Liver (tissue), 9 donors: ENCODE measurements around the gene SDK2. TPM values are rescaled to one million over a fixed set of nuclear protein-coding genes. Genes with fewer than 3 reads are reported as not detected.

Experiments used
- DNase-seq: peaks from one replicate; pipeline ENCODE4 v3.0.0-alpha.2; 2017; ENCODE audit warnings: low spot score
- H3K27ac ChIP-seq, 2 donors: one replicate each; pipeline ENCODE4 v1.7.0; 2013; ENCODE audit warnings: inconsistent platforms in 2 of 2, low read length in 2 of 2, control low read depth in 1 of 2, low read depth in 1 of 2, mild to moderate bottlenecking in 1 of 2
- H3K27me3 ChIP-seq, 4 donors: one replicate each; pipeline versions ENCODE4 v1.6.1 to v1.7.0; 2013; ENCODE audit warnings: low read length in 3 of 4, inconsistent platforms in 1 of 4, mild to moderate bottlenecking in 1 of 4, moderate library complexity in 1 of 4; ENCODE audit not compliant: control insufficient read depth in 4 of 4, insufficient read depth in 4 of 4
- H3K36me3 ChIP-seq, 4 donors: one replicate each; pipeline versions ENCODE4 v1.6.1 to v1.7.0; 2013; ENCODE audit warnings: low read length in 3 of 4, mild to moderate bottlenecking in 3 of 4, low read depth in 1 of 4, moderate library complexity in 1 of 4; ENCODE audit not compliant: control insufficient read depth in 4 of 4, insufficient read depth in 3 of 4
- H3K4me1 ChIP-seq, 4 donors: one replicate each; pipeline versions ENCODE4 v1.6.1 to v1.7.0; 2013; ENCODE audit warnings: low read length in 3 of 4, mild to moderate bottlenecking in 3 of 4, moderate library complexity in 1 of 4; ENCODE audit not compliant: control insufficient read depth in 4 of 4, insufficient read depth in 4 of 4
- H3K4me3 ChIP-seq, 3 donors: one replicate each; pipeline versions ENCODE4 v1.6.1 to v1.7.0; 2013; ENCODE audit warnings: low read length in 3 of 3, control low read depth in 1 of 3, low read depth in 1 of 3, mild to moderate bottlenecking in 1 of 3
- H3K9ac ChIP-seq, 2 donors: one replicate each; pipeline ENCODE4 v1.7.0; 2013; ENCODE audit warnings: low read length in 2 of 2, mild to moderate bottlenecking in 2 of 2, moderate library complexity in 2 of 2, control low read depth in 1 of 2, low read depth in 1 of 2
- H3K9me3 ChIP-seq, 4 donors: one replicate each; pipeline versions ENCODE4 v1.6.1 to v1.7.0; 2013; ENCODE audit warnings: low read length in 3 of 4; ENCODE audit not compliant: control insufficient read depth in 4 of 4
- ATF3 ChIP-seq: IDR thresholded peaks from 2 replicates; pipeline ENCODE4 v1.6.1; 2016; ENCODE audit warnings: antibody characterized with exemption
- CTCF ChIP-seq: fragments of 150-350 bp; IDR thresholded peaks from 2 replicates; pipeline ENCODE4 v1.5.1; 2017; ENCODE audit warnings: improper control_type of control experiment, low read depth, low read length; ENCODE audit not compliant: missing input control
- EGR1 ChIP-seq, 2 donors: IDR thresholded peaks; 2 replicates each; pipeline ENCODE4 v1.6.1; 2016 to 2018; ENCODE audit warnings: antibody characterized with exemption in 2 of 2, low read depth in 2 of 2
- FOXA1 ChIP-seq: IDR thresholded peaks from 2 replicates; pipeline ENCODE4 v1.6.1; 2016; ENCODE audit warnings: antibody characterized with exemption
- FOXA2 ChIP-seq: IDR thresholded peaks from 2 replicates; pipeline ENCODE4 v1.6.1; 2016; ENCODE audit warnings: antibody characterized with exemption
- GABPA ChIP-seq, 2 donors: IDR thresholded peaks in 1 of 2; conservative IDR thresholded peaks in 1 of 2; 2 replicates each; pipeline ENCODE4 v1.6.1; 2016; ENCODE audit warnings: antibody characterized with exemption in 2 of 2, mild to moderate bottlenecking in 1 of 2, moderate library complexity in 1 of 2
- JUND ChIP-seq, 2 donors: IDR thresholded peaks; 2 replicates each; pipeline ENCODE4 v1.6.1; 2016; ENCODE audit warnings: antibody characterized with exemption in 2 of 2
- MAX ChIP-seq: IDR thresholded peaks from 2 replicates; pipeline ENCODE4 v1.6.1; 2016; ENCODE audit warnings: antibody characterized with exemption
- REST ChIP-seq: IDR thresholded peaks from 2 replicates; pipeline ENCODE4 v1.6.1; 2016; ENCODE audit warnings: antibody characterized with exemption, mild to moderate bottlenecking
- RXRA ChIP-seq, 2 donors: IDR thresholded peaks; 2 replicates each; pipeline ENCODE4 v1.6.1; 2017 to 2018; ENCODE audit warnings: antibody characterized with exemption in 2 of 2, mild to moderate bottlenecking in 1 of 2
- SP1 ChIP-seq: IDR thresholded peaks from 2 replicates; pipeline ENCODE4 v1.6.1; 2018; ENCODE audit warnings: antibody characterized with exemption, mild to moderate bottlenecking
- YY1 ChIP-seq: IDR thresholded peaks from 2 replicates; pipeline ENCODE4 v1.6.1; 2016; ENCODE audit warnings: antibody characterized with exemption, mild to moderate bottlenecking
- ZBTB33 ChIP-seq: IDR thresholded peaks from 2 replicates; pipeline ENCODE4 v1.6.1; 2016; ENCODE audit warnings: antibody characterized with exemption
- WGBS: extraction: QIAGEN DNeasy Blood & Tissue Kit; methylation state at CpG from one replicate; pipeline ENCODE4 v1.1.7; 2013; 5-methylcytosine and 5-hydroxymethylcytosine counted together
- polyA plus RNA-seq, 2 donors: library from polyadenylated mRNA; stranded (reverse) in 1 of 2; unstranded in 1 of 2; fragments of 200-250 nt in 1 of 2; fragments of >200 nt in 1 of 2; fragmentation: Nextera tagmentation in 1 of 2; extraction: Ambion mirVana in 1 of 2; gene quantifications; one replicate each; pipeline versions ENCODE4 v1.2.1 to v1.2.3, GENCODE V29; 2013 to 2015
- total RNA-seq, 2 donors: library from RNA; depleted of rRNA; stranded (reverse); fragments of >200 nt; gene quantifications; one replicate each; pipeline ENCODE4 v1.2.3, GENCODE V29; 2014
- donor health status: healthy.
- donor health status: healthy.
- donor health status: healthy.
- donor health status: healthy.
- donor health status: healthy.

The SDK2 gene
- total and polyA plus RNA-seq, 4 donors = 0.05 to 0.42 (median 0.10) TPM

GRCh38 chr17:73598212-73598611 lies 46.0 kb downstream of the SDK2 start:
- no peak for TF ChIP-seq YY1
- TF ChIP-seq ZBTB33 = no peak
- TF ChIP-seq GABPA (IDR thresholded peaks at IDR 0.05 in 1 of 2, conservative IDR thresholded peaks at IDR 0.05 in 1 of 2) = no peak
- TF ChIP-seq CTCF = no peak
- no peak for TF ChIP-seq FOXA2
- Histone ChIP-seq H3K4me1 (no peaks in the 10 kb centered on the region), H3K27me3 (no peaks in the 10 kb centered on the region), H3K9me3 (peaks cover 0 to 3% (median under 1%) of the 10 kb centered on the region in 4 donors), H3K4me3 (no peak overlapping the region), H3K36me3 (no peaks in the 10 kb centered on the region), H3K27ac (no peak overlapping the region), H3K9ac (no peak overlapping the region)
- 85% methylated on average over 13 of the region's 13 CpGs for WGBS
- DNase-seq = no peak

- DNase-seq = no peak
- no peak overlapping the region for H3K4me3 ChIP-seq
- H3K36me3 ChIP-seq = no peaks in the 10 kb centered on the region
- H3K4me1 ChIP-seq = peaks cover 0 to 5% (median 0%) of the 10 kb centered on the region in 4 donors
- TF ChIP-seq JUND (IDR thresholded peaks at IDR 0.05) = no peak
- no peak for TF ChIP-seq ATF3
- no peak for TF ChIP-seq GABPA (IDR thresholded peaks at IDR 0.05 in 1 of 2, conservative IDR thresholded peaks at IDR 0.05 in 1 of 2)
- no peak for TF ChIP-seq EGR1 (IDR thresholded peaks at IDR 0.05; ENCODE audit: low read depth in 2 of 2)
- no peak for TF ChIP-seq MAX
- no peak for TF ChIP-seq SP1
- no peak for TF ChIP-seq REST
- TF ChIP-seq RXRA (IDR thresholded peaks at IDR 0.05) = no peak
- no peak for TF ChIP-seq ZBTB33
- no peak for TF ChIP-seq FOXA1
- H3K27me3 ChIP-seq = no peaks in the 10 kb centered on the region
- H3K9ac ChIP-seq = no peak overlapping the region
- WGBS = 66% methylated on average over 7 of the region's 7 CpGs
- no peaks in the 10 kb centered on the region for H3K9me3 ChIP-seq
- H3K27ac ChIP-seq = no peak overlapping the region
These were observed 48.3 kb downstream of the SDK2 start for GRCh38 chr17:73595931-73596330.
